AG04450 (cell line): ENCODE results near the gene VSTM4. TPM values are rescaled to one million over a fixed set of nuclear protein-coding genes. Genes with fewer than 3 reads are reported as not detected.

Experiments
- CTCF ChIA-PET: fragments of 300-600, 350-600 bp; formaldehyde crosslinking; extraction: SDS; loops from one replicate; lab custom pipeline; 2022; ENCODE audit warnings: antibody characterized with exemption, inconsistent platforms; lab: Charles Lee
- POLR2A ChIA-PET: fragments of 350-600 bp; formaldehyde crosslinking; extraction: SDS; loops from one replicate; lab custom pipeline; 2021; ENCODE audit warnings: antibody characterized with exemption, inconsistent platforms; lab: Yijun Ruan, JAX
- DNase-seq: peaks from one replicate; pipeline ENCODE4 v3.0.0-alpha.2; 2011; ENCODE audit warnings: low read depth, low spot score
- H3K27ac ChIP-seq: one replicate; pipeline ENCODE4 v1.5.1; 2012; ENCODE audit warnings: low read depth, low read length, control low read depth
- H3K27me3 ChIP-seq: one replicate; pipeline ENCODE4 v1.6.0; 2012; ENCODE audit warnings: low read length; ENCODE audit not compliant: control insufficient read depth, insufficient read depth
- H3K4me3 ChIP-seq: 2 replicates; pipeline ENCODE4 v1.5.1; 2011; ENCODE audit warnings: mild to moderate bottlenecking, low read depth, low read length, control low read depth
- H3K9me3 ChIP-seq: 2 replicates; pipeline ENCODE4 v1.5.1; 2012; ENCODE audit warnings: low read length; ENCODE audit not compliant: control insufficient read depth, insufficient read depth
- CTCF ChIP-seq: IDR thresholded peaks from 2 replicates; pipeline ENCODE4 v1.5.1; 2011; ENCODE audit warnings: low read depth, low read length, control low read depth, inconsistent platforms
- polyA plus RNA-seq: library from polyadenylated mRNA; depleted of rRNA; stranded (reverse); fragments of >200 nt; gene quantifications from 2 replicates; pipeline ENCODE4 v1.2.3, GENCODE V29; 2011

VSTM4 gene
- polyA plus RNA-seq, 1 experiment, result 3.6 TPM

GRCh38 chr10:48996329-48996728 lies 119.0 kb downstream of the VSTM4 start:
- H3K9me3 ChIP-seq, result no peaks in the 10 kb centered on the region
- DNase-seq, result no peak
- H3K27ac ChIP-seq, result no peak overlapping the region
- no peak for TF ChIP-seq CTCF
- no peaks in the 10 kb centered on the region for H3K27me3 ChIP-seq
- ChIA-PET CTCF (no interaction called here), POLR2A (no interaction called here)
- H3K4me3 ChIP-seq, result no peak overlapping the region

GRCh38 chr10:48993627-48994026 lies 121.7 kb downstream of the VSTM4 start:
- POLR2A ChIA-PET, result no interaction called here
- no peak for TF ChIP-seq CTCF
- DNase-seq, result no peak
- H3K27me3 ChIP-seq, result peaks cover 2% of the 10 kb centered on the region
- H3K27ac ChIP-seq, result no peak overlapping the region
- CTCF ChIA-PET, result no interaction called here
- no peak overlapping the region for H3K4me3 ChIP-seq
- H3K9me3 ChIP-seq, result no peaks in the 10 kb centered on the region

- DNase-seq, result no peak
- no peak overlapping the region for H3K4me3 ChIP-seq
- peaks cover 11% of the 10 kb centered on the region for H3K27me3 ChIP-seq
- CTCF ChIA-PET, result interaction anchor here (0.9 kb wide), 1 partner anchor 12 kb away, joined by 3 read pairs; no protein-coding TSS in a partner anchor
- no peaks in the 10 kb centered on the region for H3K9me3 ChIP-seq
- no peak overlapping the region for H3K27ac ChIP-seq
- no peak for TF ChIP-seq CTCF
- POLR2A ChIA-PET, result no interaction called here
These were observed 125.1 kb downstream of the VSTM4 start for GRCh38 chr10:48990226-48990625.

GRCh38 chr10:48985621-48986158 lies 129.6 kb downstream of the VSTM4 start:
- H3K27ac ChIP-seq, result no peak overlapping the region
- no peak for DNase-seq
- H3K9me3 ChIP-seq, result no peaks in the 10 kb centered on the region
- ChIA-PET POLR2A (no interaction called here), CTCF (no interaction called here)
- H3K4me3 ChIP-seq, result no peak overlapping the region
- peaks cover 16% of the 10 kb centered on the region for H3K27me3 ChIP-seq
- TF ChIP-seq CTCF, result no peak

GRCh38 chr10:48983648-48984351 lies 131.5 kb downstream of the VSTM4 start:
- Histone ChIP-seq H3K27ac (no peak overlapping the region), H3K27me3 (peaks cover 20% of the 10 kb centered on the region), H3K9me3 (no peaks in the 10 kb centered on the region), H3K4me3 (no peak overlapping the region)
- DNase-seq, result no peak
- POLR2A ChIA-PET, result no interaction called here
- no peak for TF ChIP-seq CTCF
- CTCF ChIA-PET, result interaction anchor here (1.3 kb wide), 1 partner anchor 180 kb away, joined by 4 read pairs; no protein-coding TSS in a partner anchor
